Measurements from ENCODE around the gene SLC9C1. TPM values are rescaled to one million over a fixed set of nuclear protein-coding genes. Genes with fewer than 3 reads are reported as not detected.

Gene SLC9C1
- total and polyA plus RNA-seq, 2 donors (not counting 1 experiment from before 2014, with no cell fraction given), result under 0.01 TPM; not detected in 1

GRCh38 chr3:112123548-112123947 lies 170.5 kb downstream of the SLC9C1 start:
- TF ChIP-seq EZH2 (IDR thresholded peaks at IDR 0.05; ENCODE audit: low read length, missing control alignments), result no peak
- no peak for TF ChIP-seq CTCF (conservative IDR thresholded peaks at IDR 0.05 in 1 of 2, IDR thresholded peaks at IDR 0.05 in 1 of 2; ENCODE audit: low read depth in 1 of 2, low read length in 2 of 2)
- no peaks in the 10 kb centered on the region for H3K79me2 ChIP-seq (ENCODE audit: control insufficient read depth, insufficient read depth, low read length)
- DNase-seq (ENCODE audit: low read depth in 2 of 2), result no peak
- H3K27me3 ChIP-seq (ENCODE audit: control insufficient read depth, insufficient read depth, low read length), result no peaks in the 10 kb centered on the region
- no peak overlapping the region for H3K27ac ChIP-seq (ENCODE audit: insufficient read depth, low read length)
- no peak overlapping the region for H3K9ac ChIP-seq (ENCODE audit: insufficient read depth, low read length)
- no peak overlapping the region for H3K4me3 ChIP-seq (replicated peaks in 1 of 4; ENCODE audit: control extremely low read depth in 1 of 4, insufficient read depth in 1 of 4, low read depth in 3 of 4, low read length in 4 of 4)
- H3K4me2 ChIP-seq (ENCODE audit: extremely low read depth, insufficient read depth, low read length), result no peak overlapping the region
- no peaks in the 10 kb centered on the region for H3K36me3 ChIP-seq (ENCODE audit: control insufficient read depth, insufficient read depth, low read length)
- no peaks in the 10 kb centered on the region for H4K20me1 ChIP-seq (ENCODE audit: control insufficient read depth, extremely low read depth, insufficient read depth, low read length)
- H3K9me3 ChIP-seq (ENCODE audit: control insufficient read depth, insufficient read depth, low read depth, low read length), result no peaks in the 10 kb centered on the region
- H2AFZ ChIP-seq (ENCODE audit: low read length), result no peak overlapping the region
- H3K4me1 ChIP-seq (ENCODE audit: control insufficient read depth, extremely low read depth, insufficient read depth, low read length), result no peaks in the 10 kb centered on the region

- H3K36me3 ChIP-seq (ENCODE audit: control insufficient read depth, insufficient read depth, low read length), result no peaks in the 10 kb centered on the region
- H3K4me3 ChIP-seq (replicated peaks in 1 of 4; ENCODE audit: control extremely low read depth in 1 of 4, insufficient read depth in 1 of 4, low read depth in 3 of 4, low read length in 4 of 4), result no peak overlapping the region
- no peak for DNase-seq (ENCODE audit: low read depth in 2 of 2)
- H3K79me2 ChIP-seq (ENCODE audit: control insufficient read depth, insufficient read depth, low read length), result no peaks in the 10 kb centered on the region
- TF ChIP-seq EZH2 (IDR thresholded peaks at IDR 0.05; ENCODE audit: low read length, missing control alignments) (no peak), CTCF (conservative IDR thresholded peaks at IDR 0.05 in 1 of 2, IDR thresholded peaks at IDR 0.05 in 1 of 2; ENCODE audit: low read depth in 1 of 2, low read length in 2 of 2) (no peak)
- H3K4me1 ChIP-seq (ENCODE audit: control insufficient read depth, extremely low read depth, insufficient read depth, low read length), result no peaks in the 10 kb centered on the region
- H2AFZ ChIP-seq (ENCODE audit: low read length), result no peak overlapping the region
- no peaks in the 10 kb centered on the region for H3K27me3 ChIP-seq (ENCODE audit: control insufficient read depth, insufficient read depth, low read length)
- H3K9ac ChIP-seq (ENCODE audit: insufficient read depth, low read length), result no peak overlapping the region
- no peaks in the 10 kb centered on the region for H4K20me1 ChIP-seq (ENCODE audit: control insufficient read depth, extremely low read depth, insufficient read depth, low read length)
- no peak overlapping the region for H3K4me2 ChIP-seq (ENCODE audit: extremely low read depth, insufficient read depth, low read length)
- no peak overlapping the region for H3K27ac ChIP-seq (ENCODE audit: insufficient read depth, low read length)
- H3K9me3 ChIP-seq (ENCODE audit: control insufficient read depth, insufficient read depth, low read depth, low read length), result no peaks in the 10 kb centered on the region
Measured at GRCh38 chr3:112122870-112123269, 171.1 kb downstream of the SLC9C1 start.

- no peaks in the 10 kb centered on the region for H3K9me3 ChIP-seq (ENCODE audit: control insufficient read depth, insufficient read depth, low read depth, low read length)
- H2AFZ ChIP-seq (ENCODE audit: low read length), result no peak overlapping the region
- no peaks in the 10 kb centered on the region for H3K4me1 ChIP-seq (ENCODE audit: control insufficient read depth, extremely low read depth, insufficient read depth, low read length)
- no peaks in the 10 kb centered on the region for H4K20me1 ChIP-seq (ENCODE audit: control insufficient read depth, extremely low read depth, insufficient read depth, low read length)
- no peak overlapping the region for H3K4me3 ChIP-seq (replicated peaks in 1 of 4; ENCODE audit: control extremely low read depth in 1 of 4, insufficient read depth in 1 of 4, low read depth in 3 of 4, low read length in 4 of 4)
- no peak overlapping the region for H3K4me2 ChIP-seq (ENCODE audit: extremely low read depth, insufficient read depth, low read length)
- no peak for DNase-seq (ENCODE audit: low read depth in 2 of 2)
- H3K27ac ChIP-seq (ENCODE audit: insufficient read depth, low read length), result no peak overlapping the region
- no peak overlapping the region for H3K9ac ChIP-seq (ENCODE audit: insufficient read depth, low read length)
- no peaks in the 10 kb centered on the region for H3K27me3 ChIP-seq (ENCODE audit: control insufficient read depth, insufficient read depth, low read length)
- no peak for TF ChIP-seq EZH2 (IDR thresholded peaks at IDR 0.05; ENCODE audit: low read length, missing control alignments)
- TF ChIP-seq CTCF (conservative IDR thresholded peaks at IDR 0.05 in 1 of 2, IDR thresholded peaks at IDR 0.05 in 1 of 2; ENCODE audit: low read depth in 1 of 2, low read length in 2 of 2), result no peak
- H3K79me2 ChIP-seq (ENCODE audit: control insufficient read depth, insufficient read depth, low read length), result no peaks in the 10 kb centered on the region
- no peaks in the 10 kb centered on the region for H3K36me3 ChIP-seq (ENCODE audit: control insufficient read depth, insufficient read depth, low read length)
Measured at GRCh38 chr3:112121577-112122547, 172.2 kb downstream of the SLC9C1 start.
